IPS DF 4.7 (cell line): ENCODE results near the gene CYP3A5.
"Not testable (repeated sequence)": the region's sequence is repeated elsewhere in the genome, so short reads cannot be mapped to it uniquely, and the experiment has no call there.

Source experiments
- DNase-seq: peaks from one replicate; pipeline ENCODE4 v3.0.0-alpha.2; 2013; ENCODE audit warnings: low spot score; ENCODE audit errors: extremely low read depth

Gene CYP3A5

GRCh38 chr7:99685871-99686608 is 6.2 kb upstream of the CYP3A5 start:
- not testable (repeated sequence) for DNase-seq

GRCh38 chr7:99685129-99685758 is 5.4 kb upstream of the CYP3A5 start:
- no peak for DNase-seq

GRCh38 chr7:99679032-99679399 is 780 bp downstream of the CYP3A5 start:
- no peak for DNase-seq

GRCh38 chr7:99677648-99678045 is 2.1 kb downstream of the CYP3A5 start:
- no peak for DNase-seq

GRCh38 chr7:99677013-99677647 is 2.7 kb downstream of the CYP3A5 start:
- no peak for DNase-seq

- no peak for DNase-seq
Measured at GRCh38 chr7:99674995-99675742, 4.6 kb downstream of the CYP3A5 start.

- no peak for DNase-seq
Measured at GRCh38 chr7:99672573-99672972, 7.2 kb downstream of the CYP3A5 start.

GRCh38 chr7:99669782-99670181 is 10.0 kb downstream of the CYP3A5 start:
- no peak for DNase-seq

GRCh38 chr7:99668541-99668940 is 11.3 kb downstream of the CYP3A5 start:
- DNase-seq: no peak

- DNase-seq: no peak
Measured at GRCh38 chr7:99667179-99667578, 12.6 kb downstream of the CYP3A5 start.

- DNase-seq: no peak
Measured at GRCh38 chr7:99666013-99666395, 13.8 kb downstream of the CYP3A5 start.

- DNase-seq: no peak
Measured at GRCh38 chr7:99665312-99666012, 14.3 kb downstream of the CYP3A5 start.

GRCh38 chr7:99657879-99658278 is 21.9 kb downstream of the CYP3A5 start:
- not testable (repeated sequence) for DNase-seq

- not testable (repeated sequence) for DNase-seq
Measured at GRCh38 chr7:99654626-99655025, 25.2 kb downstream of the CYP3A5 start.

GRCh38 chr7:99653754-99654153 is 26.0 kb downstream of the CYP3A5 start:
- DNase-seq: no peak

- DNase-seq: not testable (repeated sequence)
Measured at GRCh38 chr7:99653269-99653668, 26.5 kb downstream of the CYP3A5 start.

GRCh38 chr7:99652671-99653070 is 27.1 kb downstream of the CYP3A5 start:
- no peak for DNase-seq

- DNase-seq: no peak
Measured at GRCh38 chr7:99651290-99651689, 28.5 kb downstream of the CYP3A5 start.

GRCh38 chr7:99648843-99649242 is 31.0 kb downstream of the CYP3A5 start:
- no peak for DNase-seq

GRCh38 chr7:99645590-99645989 is 34.2 kb downstream of the CYP3A5 start:
- DNase-seq: no peak

GRCh38 chr7:99644431-99644830 is 35.4 kb downstream of the CYP3A5 start:
- no peak for DNase-seq
